ENCODE results near the gene TGFB1. TPM values are rescaled to one million over a fixed set of nuclear protein-coding genes. Genes with fewer than 3 reads are reported as not detected.

Gene TGFB1
- total RNA-seq, 1 experiment from 2014 or later, result 102 TPM

- no TSS peak for BruUV-seq (replicated peaks)
- intact Hi-C loops (cut with micrococcal nuclease; ENCODE audit: unreplicated experiment), result no loop called here
These were observed 3.4 kb upstream of the TGFB1 start for GRCh38 chr19:41356984-41357739.

DNA sequence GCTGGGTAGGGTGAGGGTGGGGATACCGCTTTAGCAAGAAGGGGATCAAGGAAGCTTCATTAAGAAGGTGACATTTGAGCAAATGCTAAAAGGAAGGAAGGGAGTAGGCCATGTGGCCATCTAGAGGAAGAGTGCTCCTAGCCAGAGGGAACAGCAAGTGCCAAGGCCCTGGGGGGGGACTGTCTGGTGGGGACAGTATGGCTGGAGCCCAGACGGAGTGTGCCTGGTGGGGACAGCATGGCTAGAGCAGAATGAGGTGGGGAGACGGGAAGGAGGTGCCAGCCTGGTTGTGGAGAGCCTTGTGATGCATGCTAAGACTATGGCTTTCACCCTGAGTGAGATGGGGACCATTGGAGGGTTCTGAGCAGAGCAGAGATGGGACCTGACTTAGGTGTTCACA is 2.1 kb upstream of the TGFB1 start:
- Histone ChIP-seq H3K27me3 (replicated peaks; ENCODE audit: insufficient read depth, low read depth, low read length, poor library complexity) (no peaks in the 10 kb centered on the region), H3K36me3 (ENCODE audit: insufficient read depth, low read length, poor library complexity, severe bottlenecking) (no peaks in the 10 kb centered on the region), H3K9me3 (ENCODE audit: low read depth, low read length, poor library complexity, severe bottlenecking) (no peaks in the 10 kb centered on the region), H3K4me3 (ENCODE audit: low read depth, low read length, poor library complexity, severe bottlenecking) (no peak overlapping the region), H3K4me1 (ENCODE audit: insufficient read depth, low read length, poor library complexity, severe bottlenecking) (peaks cover 5% of the 10 kb centered on the region), H3K27ac (ENCODE audit: low read depth, low read length, poor library complexity, severe bottlenecking) (peak overlapping the region; percentile 22)
- BruUV-seq (replicated peaks), result no TSS peak
- TF ChIP-seq EZH2 (IDR thresholded peaks at IDR 0.05; ENCODE audit: borderline replicate concordance, low read depth, low read length, poor library complexity, severe bottlenecking) (no peak), CTCF (conservative IDR thresholded peaks at IDR 0.05; ENCODE audit: low read depth, low read length) (no peak)
- ChIA-PET CTCF (no interaction called here), POLR2A (ENCODE audit: low non-redundant PET) (no interaction called here)
- intact Hi-C loops (cut with micrococcal nuclease; ENCODE audit: unreplicated experiment), result no loop called here
- no peak for DNase-seq (ENCODE audit: low spot score)

More at GRCh38 chr19:41356984-41357739, 3.4 kb upstream of the TGFB1 start:
- ChIA-PET POLR2A (ENCODE audit: low non-redundant PET) (interaction anchor here (0.6 kb wide), 1 partner anchor 107 kb away, joined by 5 read pairs; no protein-coding TSS in a partner anchor), CTCF (no interaction called here)
- Histone ChIP-seq H3K27ac (ENCODE audit: low read depth, low read length, poor library complexity, severe bottlenecking) (no peak overlapping the region), H3K27me3 (replicated peaks; ENCODE audit: insufficient read depth, low read depth, low read length, poor library complexity) (no peaks in the 10 kb centered on the region), H3K4me3 (ENCODE audit: low read depth, low read length, poor library complexity, severe bottlenecking) (no peak overlapping the region), H3K36me3 (ENCODE audit: insufficient read depth, low read length, poor library complexity, severe bottlenecking) (no peaks in the 10 kb centered on the region), H3K9me3 (ENCODE audit: low read depth, low read length, poor library complexity, severe bottlenecking) (no peaks in the 10 kb centered on the region), H3K4me1 (ENCODE audit: insufficient read depth, low read length, poor library complexity, severe bottlenecking) (peaks cover 4% of the 10 kb centered on the region)
- TF ChIP-seq EZH2 (IDR thresholded peaks at IDR 0.05; ENCODE audit: borderline replicate concordance, low read depth, low read length, poor library complexity, severe bottlenecking) (no peak), CTCF (conservative IDR thresholded peaks at IDR 0.05; ENCODE audit: low read depth, low read length) (no peak)
- no peak for DNase-seq (ENCODE audit: low spot score)

- no peaks in the 10 kb centered on the region for H3K36me3 ChIP-seq (ENCODE audit: insufficient read depth, low read length, poor library complexity, severe bottlenecking)
- POLR2A ChIA-PET (ENCODE audit: low non-redundant PET), result no interaction called here
These were observed 1.3 kb upstream of the TGFB1 start for GRCh38 chr19:41355035-41355434.

More at GRCh38 chr19:41355035-41355434, 1.3 kb upstream of the TGFB1 start:
- intact Hi-C loops (cut with micrococcal nuclease; ENCODE audit: unreplicated experiment), result no loop called here
- no peak for DNase-seq (ENCODE audit: low spot score)
- TF ChIP-seq EZH2 (IDR thresholded peaks at IDR 0.05; ENCODE audit: borderline replicate concordance, low read depth, low read length, poor library complexity, severe bottlenecking) (no peak), CTCF (conservative IDR thresholded peaks at IDR 0.05; ENCODE audit: low read depth, low read length) (no peak)
- peaks cover 11% of the 10 kb centered on the region for H3K4me1 ChIP-seq (ENCODE audit: insufficient read depth, low read length, poor library complexity, severe bottlenecking)
- H3K9me3 ChIP-seq (ENCODE audit: low read depth, low read length, poor library complexity, severe bottlenecking), result no peaks in the 10 kb centered on the region
- CTCF ChIA-PET, result interaction anchor here (0.6 kb wide), 1 partner anchor 12 kb away, joined by 3 read pairs; no protein-coding TSS in a partner anchor
- no peak overlapping the region for H3K4me3 ChIP-seq (ENCODE audit: low read depth, low read length, poor library complexity, severe bottlenecking)
- BruUV-seq (replicated peaks), result no TSS peak
- H3K27ac ChIP-seq (ENCODE audit: low read depth, low read length, poor library complexity, severe bottlenecking), result peak overlapping the region; percentile 22
- no peaks in the 10 kb centered on the region for H3K27me3 ChIP-seq (replicated peaks; ENCODE audit: insufficient read depth, low read depth, low read length, poor library complexity)
